ENCODE results near the gene TENM4.

TENM4 gene

GRCh38 chr11:78710417-78710816, 730.4 kb downstream of the TENM4 start:
- no peak for DNase-seq (ENCODE audit: low read depth in 3 of 3)

GRCh38 chr11:78708388-78708787, 732.4 kb downstream of the TENM4 start:
- no peak for DNase-seq (ENCODE audit: low read depth in 3 of 3)

- no peak for DNase-seq (ENCODE audit: low read depth in 3 of 3)
These were observed 734.3 kb downstream of the TENM4 start for GRCh38 chr11:78706551-78706950.

GRCh38 chr11:78704811-78705210, 736.0 kb downstream of the TENM4 start:
- no peak for DNase-seq (ENCODE audit: low read depth in 3 of 3)

GRCh38 chr11:78699609-78700135, 741.2 kb downstream of the TENM4 start:
- no peak for DNase-seq (ENCODE audit: low read depth in 3 of 3)

- DNase-seq (ENCODE audit: low read depth in 3 of 3) = no peak
These were observed 742.2 kb downstream of the TENM4 start for GRCh38 chr11:78698612-78699011.

GRCh38 chr11:78696177-78696576, 744.7 kb downstream of the TENM4 start:
- DNase-seq (ENCODE audit: low read depth in 3 of 3) = no peak

- DNase-seq (ENCODE audit: low read depth in 3 of 3) = no peak
These were observed 746.7 kb downstream of the TENM4 start for GRCh38 chr11:78694152-78694551.

GRCh38 chr11:78691215-78691614, 749.6 kb downstream of the TENM4 start:
- DNase-seq (ENCODE audit: low read depth in 3 of 3) = no peak

GRCh38 chr11:78690352-78690987, 750.4 kb downstream of the TENM4 start:
- DNase-seq (ENCODE audit: low read depth in 3 of 3) = no peak

- no peak for DNase-seq (ENCODE audit: low read depth in 3 of 3)
These were observed 751.2 kb downstream of the TENM4 start for GRCh38 chr11:78689585-78690153.

GRCh38 chr11:78689101-78689500, 751.7 kb downstream of the TENM4 start:
- no peak for DNase-seq (ENCODE audit: low read depth in 3 of 3)

- DNase-seq (ENCODE audit: low read depth in 3 of 3) = no peak
These were observed 752.4 kb downstream of the TENM4 start for GRCh38 chr11:78688460-78688859.

GRCh38 chr11:78685156-78685555, 755.7 kb downstream of the TENM4 start:
- no peak for DNase-seq (ENCODE audit: low read depth in 3 of 3)

GRCh38 chr11:78684377-78684776, 756.5 kb downstream of the TENM4 start:
- DNase-seq (ENCODE audit: low read depth in 3 of 3) = no peak

- DNase-seq (ENCODE audit: low read depth in 3 of 3) = no peak
These were observed 757.1 kb downstream of the TENM4 start for GRCh38 chr11:78683774-78684173.

GRCh38 chr11:78676026-78676557, 764.7 kb downstream of the TENM4 start:
- no peak for DNase-seq (ENCODE audit: low read depth in 3 of 3)

GRCh38 chr11:78672850-78673620, 767.8 kb downstream of the TENM4 start:
- DNase-seq (ENCODE audit: low read depth in 3 of 3) = no peak

GRCh38 chr11:78669249-78669648, 771.6 kb downstream of the TENM4 start:
- DNase-seq (ENCODE audit: low read depth in 3 of 3) = no peak

GRCh38 chr11:78667461-78667860, 773.4 kb downstream of the TENM4 start:
- no peak for DNase-seq (ENCODE audit: low read depth in 3 of 3)

GRCh38 chr11:78666675-78667160, 774.1 kb downstream of the TENM4 start:
- no peak for DNase-seq (ENCODE audit: low read depth in 3 of 3)

- no peak for DNase-seq (ENCODE audit: low read depth in 3 of 3)
These were observed 776.2 kb downstream of the TENM4 start for GRCh38 chr11:78664636-78665035.

Measured in stimulated activated CD4-positive, alpha-beta T cell treated with anti-CD3 and anti-CD28 coated beads, TNF-alpha, amount 100 ng/mL, for 24 hours (primary cell).